Activated gamma-delta T cell (primary cell): Measurements from ENCODE around the gene SAT1.

ENCODE experiments used
- DNase-seq: peaks from one replicate; lab custom pipeline; 2025; lab: John Stamatoyannopoulos, UW

Gene SAT1

DNA sequence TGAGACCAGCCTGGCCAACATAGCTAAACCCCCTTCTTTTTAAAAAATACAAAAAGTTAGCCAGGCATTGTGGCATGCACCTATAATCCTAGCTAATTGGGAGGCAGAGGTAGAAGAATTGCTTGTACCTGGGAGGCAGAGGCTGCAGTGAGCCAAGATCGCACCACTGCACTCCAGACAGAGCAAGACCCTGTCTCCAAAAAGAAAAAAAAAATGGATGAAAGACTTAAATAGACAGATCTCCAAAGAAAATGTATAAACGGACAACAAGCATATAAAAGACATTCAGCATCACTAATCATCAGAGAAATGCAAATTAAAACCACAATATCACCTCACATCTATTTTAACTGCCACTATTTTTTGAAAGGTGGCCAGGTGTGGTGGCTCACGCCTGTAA is 6.6 kb upstream of the SAT1 start:
- DNase-seq = no peak

DNA sequence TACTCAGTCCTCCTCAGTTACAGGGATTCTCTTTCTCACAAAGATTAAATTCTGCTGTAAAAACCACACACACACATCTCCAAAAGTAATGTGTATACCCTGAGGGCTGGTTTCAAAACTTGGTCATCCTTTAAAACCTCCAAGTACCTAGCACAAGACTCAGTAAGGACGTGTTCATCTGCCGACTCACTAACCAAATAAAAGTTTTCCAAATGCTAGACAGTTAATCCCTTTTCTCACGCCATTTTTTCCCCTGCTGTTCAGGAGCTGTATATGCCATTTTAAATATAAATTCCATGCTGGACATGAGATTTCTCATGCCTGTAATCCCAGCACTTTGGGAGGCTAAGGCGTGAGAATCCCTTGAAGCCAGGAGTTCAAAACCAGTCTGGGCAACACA is 3.9 kb upstream of the SAT1 start:
- no peak for DNase-seq

DNA sequence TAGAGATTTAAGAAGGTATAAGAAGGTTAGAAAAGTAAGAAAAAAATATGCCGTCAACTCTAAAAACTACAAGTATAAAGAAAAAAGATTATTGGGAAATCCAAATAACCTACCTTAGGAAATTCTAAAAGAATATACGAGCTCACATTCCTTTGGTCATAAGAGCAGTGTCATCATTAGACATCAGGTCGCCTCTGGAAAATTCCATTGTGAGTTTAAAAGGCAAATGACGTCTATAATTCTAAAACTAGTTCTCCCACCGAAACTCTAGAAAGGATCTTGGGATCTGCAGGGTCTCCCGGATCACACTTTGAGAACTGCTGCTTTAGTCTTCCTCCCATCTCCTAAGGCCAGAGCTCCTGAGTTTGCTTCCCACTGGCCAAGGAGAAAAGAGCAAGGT is 518 bp upstream of the SAT1 start:
- DNase-seq = no peak

DNA sequence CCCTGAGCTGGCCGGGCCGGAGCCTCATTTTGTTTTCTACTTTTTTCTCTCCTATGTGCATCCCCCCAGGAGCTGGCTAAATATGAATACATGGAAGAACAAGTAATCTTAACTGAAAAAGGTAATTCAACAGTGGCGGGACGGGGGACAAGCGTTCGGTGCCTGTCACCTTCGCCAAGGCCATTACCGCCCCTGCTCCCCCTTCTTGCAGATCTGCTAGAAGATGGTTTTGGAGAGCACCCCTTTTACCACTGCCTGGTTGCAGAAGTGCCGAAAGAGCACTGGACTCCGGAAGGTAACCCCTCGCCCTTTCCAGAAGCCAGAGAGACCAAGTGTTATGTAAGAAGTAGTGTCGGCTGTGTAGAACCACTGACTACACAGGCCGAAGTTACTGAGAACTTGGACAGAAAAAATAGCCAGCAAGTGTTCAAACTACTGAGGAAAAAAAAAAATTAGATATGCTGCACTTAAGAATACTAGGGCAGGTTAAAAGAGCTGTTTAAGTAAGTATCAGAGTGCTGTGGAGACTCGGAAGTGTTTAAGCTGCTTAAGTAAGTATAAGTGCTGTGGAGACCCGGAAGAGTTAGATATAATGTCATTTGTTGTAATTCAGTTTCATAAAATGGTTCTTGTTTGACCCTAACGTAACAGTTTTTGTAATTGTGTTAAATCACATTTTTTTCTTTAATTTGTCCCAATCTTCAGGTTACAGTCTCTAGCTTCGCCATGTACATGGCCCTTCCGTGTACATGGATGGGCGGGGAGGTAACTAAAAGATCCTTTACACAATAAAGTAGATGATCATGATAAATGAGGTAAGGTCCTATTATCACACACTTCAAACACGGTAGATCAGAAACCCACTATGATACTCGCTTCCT is 856 bp downstream of the SAT1 start:
- no peak for DNase-seq

DNA sequence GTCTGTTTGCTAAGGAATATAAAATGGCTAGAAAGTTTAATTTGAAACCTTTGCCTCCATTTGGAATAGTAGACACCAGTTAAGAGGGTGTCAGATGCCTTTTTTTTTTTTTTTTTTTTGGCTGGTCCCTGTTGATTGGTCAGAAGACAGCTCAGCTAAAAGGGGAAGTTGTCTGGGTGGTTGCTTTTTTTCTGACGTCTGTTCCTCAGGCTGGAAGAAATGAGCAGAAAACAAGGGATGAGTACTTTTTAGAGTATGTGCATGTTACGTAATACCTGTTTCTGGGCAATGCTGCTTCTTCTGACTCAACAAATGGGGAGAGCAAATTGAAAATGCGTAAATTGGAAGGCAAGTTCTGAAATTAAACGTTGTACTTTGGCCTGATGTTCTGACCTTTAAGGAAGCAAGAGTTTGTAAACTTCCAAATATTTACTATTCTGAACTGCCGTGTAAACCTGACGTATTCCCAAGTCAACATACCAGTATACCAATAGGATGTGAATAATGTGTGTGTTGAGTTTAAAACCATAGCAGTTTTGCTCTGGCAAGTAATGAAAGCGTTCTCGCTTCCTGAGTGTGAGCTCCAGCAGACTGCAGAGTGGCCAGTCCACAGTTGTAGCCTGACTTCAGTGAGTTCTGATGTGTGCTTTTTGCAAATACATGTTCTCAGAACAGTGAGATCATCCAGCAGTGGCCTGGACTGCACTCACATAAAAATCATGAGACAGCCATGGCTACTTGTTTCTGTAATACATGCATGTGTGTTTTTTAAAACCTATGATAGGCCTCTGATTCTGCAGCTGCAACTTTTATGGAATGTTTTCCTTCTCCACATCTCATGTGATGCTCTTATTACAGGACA is 1.7 kb downstream of the SAT1 start:
- no peak for DNase-seq

DNA sequence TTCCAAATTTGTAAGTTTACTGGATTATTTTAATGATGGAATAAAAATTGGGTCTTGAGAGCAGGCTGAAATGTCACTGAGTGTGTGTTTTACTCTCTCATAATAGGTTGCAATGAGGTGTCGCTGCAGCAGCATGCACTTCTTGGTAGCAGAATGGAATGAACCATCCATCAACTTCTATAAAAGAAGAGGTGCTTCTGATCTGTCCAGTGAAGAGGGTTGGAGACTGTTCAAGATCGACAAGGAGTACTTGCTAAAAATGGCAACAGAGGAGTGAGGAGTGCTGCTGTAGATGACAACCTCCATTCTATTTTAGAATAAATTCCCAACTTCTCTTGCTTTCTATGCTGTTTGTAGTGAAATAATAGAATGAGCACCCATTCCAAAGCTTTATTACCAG is 2.6 kb downstream of the SAT1 start:
- no peak for DNase-seq

DNA sequence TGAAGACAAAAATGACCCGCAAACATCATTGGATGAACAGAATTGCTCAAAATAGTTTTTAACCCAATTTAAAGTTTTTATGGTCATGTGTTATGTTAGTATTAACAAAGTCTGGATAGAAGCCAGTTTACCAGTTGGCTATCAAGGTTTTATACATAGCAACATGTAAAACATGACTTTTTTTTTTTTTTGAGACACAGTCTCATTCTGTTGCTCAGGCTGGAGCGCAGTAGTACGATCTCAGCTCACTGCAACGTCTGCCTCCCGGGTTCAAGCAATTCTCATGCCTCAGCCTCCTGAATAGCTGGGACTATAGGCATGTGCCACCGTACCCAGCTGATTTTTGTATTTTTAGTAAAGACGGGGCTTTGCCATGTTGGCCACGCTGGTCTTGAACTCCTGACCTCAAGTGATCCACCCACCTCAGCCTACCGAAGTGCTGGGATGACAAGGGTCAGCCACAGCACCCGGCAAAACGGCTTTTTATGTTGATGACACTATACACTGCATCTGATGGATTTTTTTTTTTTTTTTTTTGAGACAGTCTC is 3.4 kb downstream of the SAT1 start:
- DNase-seq = no peak

DNA sequence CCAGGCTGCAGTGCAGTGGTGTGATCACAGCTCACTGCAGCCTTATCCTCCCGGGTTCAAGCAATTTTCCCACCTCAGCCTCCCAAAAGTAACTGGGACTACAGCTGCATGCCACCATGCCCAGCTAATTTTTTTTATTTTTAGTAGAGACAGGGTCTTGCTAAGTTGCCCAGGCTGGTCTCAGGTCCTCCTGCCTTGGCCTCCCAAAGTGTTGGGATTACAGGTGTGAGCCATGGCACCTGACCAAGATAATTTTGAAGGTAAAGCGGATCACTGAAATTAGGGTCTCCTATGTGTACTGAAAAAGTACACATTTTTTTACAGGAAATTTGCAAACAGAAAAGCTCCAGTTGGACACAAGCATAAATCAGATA is 4.8 kb downstream of the SAT1 start:
- no peak for DNase-seq

DNA sequence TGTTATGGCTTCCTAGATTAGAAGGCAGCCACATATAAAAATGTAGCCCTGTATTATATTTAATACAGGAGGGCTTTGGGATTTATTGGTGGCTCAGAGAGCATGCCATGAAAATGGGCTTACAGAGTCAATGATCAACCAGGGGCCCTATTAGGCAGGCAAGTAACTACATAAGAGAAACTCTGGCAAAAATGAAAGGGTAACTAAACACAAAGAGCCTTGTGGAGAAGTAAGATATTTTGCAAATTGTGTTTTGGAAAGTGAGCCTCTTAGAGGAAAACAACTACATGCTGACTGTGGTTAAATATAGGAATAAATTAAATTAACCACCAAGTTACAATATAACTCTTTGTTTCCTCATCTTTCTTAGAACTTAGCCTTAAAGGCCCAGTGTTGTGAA is 5.5 kb downstream of the SAT1 start:
- no peak for DNase-seq

DNA sequence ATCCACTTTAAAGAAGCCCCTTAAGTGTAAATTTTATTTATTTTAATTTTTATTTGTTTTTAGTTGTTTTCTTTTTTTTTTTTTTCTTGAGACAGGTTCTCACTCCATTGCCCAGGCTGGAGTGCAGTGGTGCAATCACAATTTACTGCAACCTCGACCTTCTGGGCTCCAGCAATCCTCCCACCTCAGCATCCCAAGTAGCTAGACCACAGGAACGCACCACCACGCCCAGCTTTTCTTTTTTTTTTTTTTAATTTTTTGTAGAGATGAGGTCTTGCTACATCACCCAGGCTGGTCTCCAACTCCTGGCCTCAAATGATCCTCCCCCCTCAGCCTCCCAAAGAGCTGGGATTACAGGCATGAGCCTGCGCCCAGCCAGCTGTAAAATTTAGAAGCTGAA is 6.0 kb downstream of the SAT1 start:
- DNase-seq = no peak

DNA sequence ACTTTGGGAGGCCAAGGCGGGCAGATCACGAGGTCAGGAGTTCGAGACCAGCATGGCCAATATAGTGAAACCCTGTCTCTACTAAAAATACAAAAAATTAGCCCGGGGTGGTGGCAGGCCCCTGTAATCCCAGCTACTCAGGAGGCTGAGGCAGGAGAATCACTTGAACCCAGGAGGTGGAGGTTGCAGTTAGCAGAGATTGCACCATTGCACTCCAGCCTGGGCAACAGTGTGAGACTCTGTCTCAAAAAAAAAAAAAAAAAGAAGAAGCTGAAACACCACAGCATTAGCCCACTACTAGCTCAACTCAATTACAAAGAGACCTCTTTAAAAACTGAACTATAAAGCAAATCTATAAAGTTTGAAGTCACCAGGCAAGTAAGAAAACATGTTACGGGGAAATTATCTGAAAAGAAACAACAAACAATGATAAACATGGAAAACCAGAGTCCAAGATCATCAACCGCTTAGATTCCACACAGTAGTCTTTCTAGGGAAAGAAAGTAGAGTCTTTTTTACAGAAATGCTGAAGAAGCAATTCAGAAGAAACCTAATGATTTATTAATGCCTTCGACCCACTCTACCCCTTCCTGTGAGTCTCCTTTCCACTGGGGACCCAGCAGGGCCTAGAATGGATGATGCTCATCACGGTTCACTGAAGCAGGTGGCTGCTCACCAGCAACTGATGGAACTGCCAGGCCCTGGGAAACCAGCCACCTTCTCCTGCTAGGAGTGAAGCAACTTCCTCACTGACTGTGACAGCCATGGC is 6.6 kb downstream of the SAT1 start:
- DNase-seq = no peak

DNA sequence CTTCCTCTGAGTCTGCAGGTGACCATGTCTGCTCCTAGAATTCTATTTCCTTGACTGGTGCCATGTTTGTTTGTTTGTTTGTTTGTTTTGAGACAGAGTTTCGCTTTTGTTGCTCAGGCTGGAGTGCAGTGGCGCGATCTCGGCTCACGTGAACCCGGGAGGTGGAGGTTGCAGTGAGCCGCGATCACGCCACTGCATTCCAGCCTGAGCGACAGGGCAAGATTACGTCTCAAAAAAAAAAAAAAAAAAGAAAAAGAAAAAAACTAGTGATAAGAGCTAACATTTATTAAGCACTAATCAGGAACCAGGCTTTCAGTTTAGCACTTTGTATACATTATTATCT is 7.2 kb downstream of the SAT1 start:
- DNase-seq = no peak

DNA sequence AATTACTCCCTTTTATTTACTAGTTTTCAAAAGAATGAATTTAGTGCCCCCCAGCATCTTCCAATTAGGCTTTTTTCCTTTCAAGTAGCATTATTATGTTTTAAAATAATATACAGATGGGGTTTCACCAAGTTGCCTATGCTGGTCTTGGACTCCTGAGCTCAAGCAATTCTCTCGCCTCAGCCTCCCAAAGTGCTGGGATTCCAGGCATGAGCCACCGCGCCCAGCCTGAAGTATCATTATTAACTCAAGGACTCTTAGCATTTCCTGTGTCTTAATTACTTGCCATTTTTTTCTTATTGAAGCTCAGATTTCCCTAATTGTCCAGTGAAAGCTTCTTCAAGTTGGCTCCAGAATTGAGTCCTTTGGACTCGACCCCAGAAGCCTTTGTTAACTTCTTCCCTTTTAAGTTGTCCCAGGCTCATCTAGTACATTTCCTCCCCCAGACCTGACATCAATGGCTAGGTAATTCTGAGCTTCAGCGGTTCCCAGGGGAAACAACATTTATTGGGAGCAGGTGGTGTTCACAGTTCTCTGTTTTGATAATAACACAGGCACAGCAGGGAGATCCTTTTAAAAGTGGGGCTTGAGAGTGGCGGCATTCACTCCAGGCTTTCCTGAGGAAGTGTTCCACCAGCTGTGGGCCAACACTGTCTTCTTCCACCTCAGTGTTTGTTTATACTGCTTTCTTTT is 10.0 kb downstream of the SAT1 start:
- no peak for DNase-seq

DNA sequence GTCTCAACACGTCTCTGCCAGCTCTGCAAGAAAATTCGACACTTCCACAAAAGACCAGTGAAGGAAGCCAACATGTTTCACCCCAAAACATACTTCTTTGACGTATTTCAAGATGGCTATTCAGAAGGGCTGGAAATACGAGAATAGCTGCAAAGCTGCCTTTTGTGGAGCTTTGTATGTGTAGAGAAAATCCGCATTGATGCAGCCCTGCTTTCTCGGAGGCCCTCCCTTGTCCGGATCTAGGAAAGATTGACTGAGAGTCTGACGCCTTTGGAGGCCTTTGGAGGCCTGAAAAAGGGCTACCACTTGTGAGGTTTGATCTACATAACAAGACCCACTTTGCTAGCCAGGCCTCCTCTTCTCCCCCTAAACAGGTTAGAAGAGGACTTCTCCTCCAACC is 12.2 kb downstream of the SAT1 start:
- DNase-seq = no peak

DNA sequence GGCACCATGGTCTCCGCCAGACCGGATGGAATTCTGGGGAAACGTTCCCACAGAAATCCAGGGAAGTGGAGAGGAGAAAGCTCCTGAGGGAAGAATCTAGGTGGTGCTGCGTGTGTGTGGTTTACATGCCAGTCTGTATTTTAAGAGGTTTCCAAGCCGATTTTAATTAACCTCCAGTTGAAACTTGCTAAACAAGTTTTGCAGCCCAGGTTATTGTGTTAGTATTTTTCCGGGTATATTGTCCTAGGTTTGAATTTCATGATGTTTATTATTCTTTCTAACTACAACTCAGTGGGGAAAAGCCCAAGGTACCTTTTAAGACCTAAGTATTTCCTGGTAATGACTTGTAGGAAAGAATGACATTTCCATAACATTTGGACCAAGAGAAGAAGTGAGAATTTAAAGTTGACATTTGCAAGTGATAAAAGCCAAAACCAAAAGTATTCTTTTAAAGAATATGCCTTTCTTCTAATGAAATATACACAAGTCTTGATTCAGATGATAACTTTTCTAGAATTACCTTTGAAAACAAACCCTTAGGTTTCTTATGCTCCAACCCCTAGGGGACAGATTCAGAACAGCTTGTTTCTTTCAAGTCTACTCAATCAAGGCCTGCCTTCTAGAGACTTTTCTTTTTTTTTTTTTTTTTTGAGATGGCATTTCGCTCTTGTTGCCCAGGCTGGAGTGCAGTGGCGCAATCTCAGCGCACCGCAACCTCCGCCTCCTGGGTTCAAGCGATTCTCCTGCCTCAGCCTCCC is 14.6 kb downstream of the SAT1 start:
- DNase-seq = no peak

DNA sequence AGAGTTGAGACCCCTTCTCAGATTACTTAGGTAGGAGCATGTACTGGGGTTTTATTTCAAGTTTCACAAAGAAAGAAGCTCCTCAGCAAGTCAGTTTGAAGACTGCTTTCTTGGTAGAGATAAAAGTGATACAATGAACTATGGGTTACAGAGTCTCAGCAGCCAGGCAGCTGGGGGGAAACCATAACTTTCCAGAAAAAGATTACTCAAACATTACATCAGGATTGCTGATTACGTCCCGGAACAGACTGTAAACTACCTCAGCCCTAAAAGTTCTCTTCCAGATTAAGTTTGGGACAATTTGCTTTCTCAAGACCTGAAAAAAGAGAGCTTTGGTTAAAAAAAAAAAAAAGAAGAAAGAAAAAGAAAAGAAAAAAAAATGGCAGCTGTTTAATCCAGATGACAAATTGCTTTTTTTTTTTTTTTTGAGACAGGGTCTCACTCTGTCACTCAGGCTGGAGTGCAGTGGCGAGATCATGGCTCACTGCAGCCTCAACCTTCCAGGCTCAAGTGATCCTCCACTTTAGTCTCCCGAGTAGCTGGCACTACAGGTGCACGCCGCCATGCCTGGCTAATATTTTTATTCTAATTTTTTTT is 16.6 kb downstream of the SAT1 start:
- DNase-seq = no peak

DNA sequence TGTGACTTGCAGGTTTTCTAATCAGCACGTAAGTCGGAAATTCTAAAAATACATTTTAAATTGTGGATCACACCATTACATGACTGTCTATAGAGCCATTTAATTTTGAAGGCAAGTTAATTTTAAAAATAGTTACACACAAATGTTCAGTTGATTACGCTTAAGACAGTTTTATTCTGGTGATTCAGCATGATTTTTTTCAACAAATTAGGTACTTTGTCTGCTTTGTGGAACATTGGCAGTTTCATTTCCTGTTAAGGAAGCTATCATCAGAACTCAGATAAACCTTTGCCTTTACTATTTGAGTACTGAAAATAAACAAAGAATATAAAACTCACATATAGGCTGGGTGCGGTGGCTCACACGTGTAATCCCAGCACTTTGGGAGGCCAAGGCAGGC is 19.5 kb downstream of the SAT1 start:
- no peak for DNase-seq

DNA sequence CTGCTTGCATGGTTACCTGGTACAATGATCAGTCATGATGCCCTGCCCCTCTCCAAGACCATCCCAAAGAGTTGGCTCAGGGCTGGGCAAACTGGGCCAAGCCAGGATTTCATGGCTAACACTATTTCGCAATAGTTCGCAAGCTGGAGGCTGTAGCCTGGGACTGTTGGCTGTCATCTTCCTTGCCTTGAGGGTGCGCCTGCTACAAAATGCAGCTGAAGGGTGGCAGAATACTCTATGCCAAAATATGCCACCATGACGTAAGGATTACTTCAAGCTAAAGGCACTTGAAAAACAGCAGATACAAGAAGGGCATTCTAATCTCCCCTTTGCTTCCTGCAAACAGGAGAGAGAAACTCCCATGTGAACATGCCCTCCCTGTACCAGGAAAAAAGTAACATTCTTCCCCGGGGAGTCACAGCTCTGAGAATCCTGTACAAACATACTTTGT is 21.0 kb downstream of the SAT1 start:
- DNase-seq = no peak

DNA sequence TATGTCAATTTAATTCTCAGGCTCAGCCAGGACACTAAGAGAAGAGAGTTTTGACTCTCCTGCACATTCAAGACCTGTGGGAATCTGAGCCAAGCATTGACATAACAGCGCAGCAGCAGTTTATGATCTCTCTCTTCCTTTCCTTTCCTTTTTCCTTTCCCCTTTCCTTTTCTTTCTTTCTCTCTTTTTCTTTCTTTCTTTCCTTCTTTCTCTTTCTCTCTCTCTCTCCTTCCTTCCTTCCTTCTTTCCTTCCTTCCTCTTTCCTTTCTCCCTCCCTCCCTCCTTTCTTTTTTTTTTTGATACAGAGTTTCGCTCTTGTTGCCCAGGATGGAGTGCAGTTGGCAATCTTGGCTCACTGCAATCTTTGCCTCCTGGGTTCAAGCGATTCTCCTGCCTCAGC is 21.6 kb downstream of the SAT1 start:
- no peak for DNase-seq

DNA sequence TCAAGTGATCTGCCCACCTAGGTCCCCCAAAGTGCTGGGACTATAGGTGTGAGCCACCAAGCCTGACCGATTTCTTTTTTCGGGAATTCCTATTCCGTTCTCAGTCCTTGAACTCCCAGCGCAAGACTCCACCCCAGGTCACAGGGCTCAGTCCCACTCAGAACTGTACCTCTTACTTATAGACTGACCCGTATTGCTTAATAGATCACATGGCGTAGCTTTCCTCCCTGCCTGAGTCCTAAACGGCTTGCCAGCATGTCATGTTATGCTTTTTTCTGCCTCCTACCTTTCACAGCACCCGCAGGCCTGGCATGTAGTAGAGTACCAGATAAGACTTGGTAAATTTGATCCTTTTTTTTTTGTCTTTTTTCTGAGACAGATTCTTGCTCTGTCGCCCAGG is 22.4 kb downstream of the SAT1 start:
- no peak for DNase-seq

DNA sequence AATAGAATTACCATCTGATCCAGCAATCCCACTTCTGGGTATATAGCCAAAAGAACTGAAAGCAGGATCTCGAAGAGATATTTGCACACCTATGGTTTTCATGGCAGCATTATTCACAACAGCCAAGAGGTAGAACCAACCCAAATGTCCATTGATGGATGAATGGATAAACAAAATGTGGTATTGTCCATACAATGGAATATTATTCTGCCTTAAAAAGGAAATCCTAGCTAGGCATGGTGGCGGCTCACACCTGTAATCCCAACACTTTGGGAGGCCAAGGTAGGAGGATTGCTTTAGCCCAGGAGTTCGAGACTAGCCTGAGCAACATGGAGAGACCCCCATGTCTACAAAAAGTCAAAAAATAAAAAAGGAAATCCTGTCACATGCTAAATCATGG is 27.3 kb downstream of the SAT1 start:
- DNase-seq = no peak
